AG20443 (cell line): ENCODE results near the gene TJP3.

Source experiments
- DNase-seq: peaks from one replicate; pipeline ENCODE4 v3.0.0; 2012; ENCODE audit warnings: low spot score, mixed read lengths

TJP3 gene

DNA sequence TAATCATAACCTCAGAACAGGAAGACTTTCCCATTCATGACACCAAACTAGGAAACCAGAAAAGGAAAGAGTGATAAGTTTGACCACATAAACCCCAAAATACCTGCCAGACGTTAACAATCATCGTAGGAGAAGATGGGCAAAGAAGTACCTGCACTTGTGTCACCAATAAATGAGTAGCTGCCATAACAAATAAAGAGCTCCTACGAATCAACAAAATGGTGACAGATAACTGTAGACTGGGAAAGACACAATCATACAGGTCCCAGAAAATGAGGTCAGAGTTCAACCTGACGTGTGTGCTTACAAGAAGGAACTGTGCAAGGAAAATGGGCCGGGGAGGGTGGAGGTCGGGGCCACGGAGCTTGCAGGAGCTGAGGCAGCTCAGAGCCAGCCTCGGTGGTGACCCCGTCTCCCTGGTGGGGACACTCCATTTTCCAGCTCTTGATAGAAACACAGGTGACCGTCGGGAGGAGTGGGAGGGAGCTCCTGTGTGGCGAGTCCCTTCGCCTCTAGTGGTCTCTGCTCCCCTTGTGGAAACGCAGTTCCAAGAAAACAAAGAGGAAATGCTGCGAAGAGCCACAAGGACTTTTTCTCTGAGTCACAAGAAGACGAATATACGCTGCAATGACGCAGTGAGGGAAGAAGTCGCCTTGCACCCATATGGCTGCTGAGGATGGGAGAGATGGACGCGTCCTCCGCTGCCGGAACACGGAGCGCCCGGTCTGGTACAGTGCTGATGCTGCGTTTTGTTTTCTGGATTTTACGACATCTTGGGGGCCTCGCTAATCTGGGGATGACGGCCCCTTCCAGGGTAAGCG, 17.4 kb upstream of the TJP3 start:
- no peak for DNase-seq

DNA sequence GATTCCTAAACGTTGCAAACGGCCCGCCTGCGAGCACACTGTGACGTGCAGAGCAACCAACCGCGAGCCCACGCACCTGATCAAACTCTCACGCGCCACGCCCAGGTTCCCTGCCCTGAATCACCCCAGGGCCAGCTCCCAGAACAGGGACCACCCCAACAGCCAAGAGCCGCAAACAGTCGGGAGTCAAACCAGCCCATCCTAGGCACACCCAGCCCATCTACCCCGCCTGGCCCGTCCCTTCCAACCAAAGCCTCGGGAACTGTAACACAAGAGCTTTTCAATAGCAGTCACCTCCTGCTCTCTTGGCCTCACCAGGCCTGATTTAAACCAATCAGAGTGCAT, 16.8 kb upstream of the TJP3 start:
- DNase-seq: no peak

- DNase-seq: no peak
Measured at GRCh38 chr19:3691726-3692125, 16.5 kb upstream of the TJP3 start.

- peak; percentile 46 for DNase-seq
Measured at GRCh38 chr19:3692141-3693024, 15.8 kb upstream of the TJP3 start.

DNA sequence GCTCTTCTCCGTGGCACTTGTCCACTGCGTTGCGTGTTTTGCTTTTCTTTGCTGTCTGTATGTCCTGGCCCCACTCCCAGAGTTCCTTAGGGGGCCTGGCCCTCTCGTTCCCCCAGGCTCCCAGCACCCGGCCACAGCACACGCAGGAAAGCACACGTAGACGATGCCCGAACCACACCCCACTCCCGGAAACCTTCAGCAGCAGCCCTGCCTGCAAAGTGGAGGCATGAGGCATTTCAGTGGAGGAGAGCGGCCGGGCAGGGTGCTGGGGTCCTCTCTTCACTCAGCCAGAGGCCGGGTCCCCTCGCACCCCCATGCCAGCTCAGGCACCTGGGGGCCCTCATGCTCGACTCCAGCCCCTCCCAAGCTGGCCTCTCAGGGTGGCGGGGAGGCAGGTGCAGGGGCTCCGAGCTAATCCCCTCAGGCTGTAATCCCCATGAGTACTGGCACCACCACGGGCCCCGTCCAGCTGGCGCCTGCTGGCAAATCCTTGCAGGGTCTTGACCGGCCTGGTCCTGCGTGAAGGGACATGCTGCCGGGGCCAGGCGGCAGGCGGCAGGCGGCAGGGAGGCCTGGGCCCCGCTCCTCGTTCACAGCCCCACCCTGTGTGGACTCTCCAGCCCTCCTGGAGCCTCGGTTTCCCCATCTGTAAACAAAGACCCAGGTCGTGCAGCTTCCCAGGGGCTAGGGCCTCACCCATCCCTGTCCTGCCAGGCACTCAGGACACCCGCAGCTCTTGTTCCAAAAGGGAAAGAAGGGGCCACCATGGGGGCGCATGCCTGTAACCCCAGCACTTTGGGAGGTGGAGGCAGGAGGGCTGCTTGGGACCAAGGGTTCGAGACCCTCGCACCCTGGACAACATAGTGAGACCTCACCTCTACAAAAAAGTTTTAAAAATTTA, 14.9 kb upstream of the TJP3 start:
- DNase-seq: no peak

GRCh38 chr19:3694361-3695123, 13.6 kb upstream of the TJP3 start:
- no peak for DNase-seq

GRCh38 chr19:3695124-3695733, 13.0 kb upstream of the TJP3 start:
- no peak for DNase-seq

DNA sequence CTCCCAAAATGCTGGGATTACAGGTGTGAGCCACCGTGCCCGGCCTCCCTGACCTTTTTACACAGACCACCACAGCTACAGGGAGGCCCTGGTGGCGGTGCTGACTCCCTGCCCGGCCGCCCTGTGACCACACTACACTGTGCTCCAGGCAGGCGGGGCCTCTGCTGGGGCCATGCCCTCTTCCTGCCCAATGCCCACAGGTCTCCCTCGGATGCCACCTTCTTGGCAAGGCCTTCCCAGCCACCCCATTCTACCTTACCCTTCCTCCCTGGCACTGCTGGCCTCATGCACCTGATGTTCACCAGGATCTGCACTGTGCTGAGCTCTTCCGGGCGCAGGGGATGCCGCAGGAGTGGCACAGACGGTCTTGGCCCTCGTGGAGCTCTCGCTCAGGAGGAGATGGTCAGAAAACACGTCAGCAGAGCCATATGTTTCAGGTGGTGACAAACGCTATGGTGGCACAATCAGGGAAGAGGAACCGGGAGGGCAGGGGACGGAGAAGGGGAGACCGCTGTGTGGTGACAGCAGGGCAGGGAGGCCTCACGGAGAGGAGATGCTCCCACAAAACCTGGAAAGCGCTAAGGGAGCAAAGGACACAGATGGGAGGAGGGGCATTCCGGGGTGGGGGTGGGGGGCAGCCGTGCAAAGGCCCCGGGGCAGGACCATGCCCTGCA, 12.1 kb upstream of the TJP3 start:
- DNase-seq: no peak

- no peak for DNase-seq
Measured at GRCh38 chr19:3696660-3696995, 11.6 kb upstream of the TJP3 start.

GRCh38 chr19:3697094-3697493, 11.1 kb upstream of the TJP3 start:
- no peak for DNase-seq

- no peak for DNase-seq
Measured at GRCh38 chr19:3697671-3698385, 10.4 kb upstream of the TJP3 start.

GRCh38 chr19:3698386-3698950, 9.7 kb upstream of the TJP3 start:
- no peak for DNase-seq

- DNase-seq: peak; percentile 89
Measured at GRCh38 chr19:3698974-3699740, 9.0 kb upstream of the TJP3 start.

DNA sequence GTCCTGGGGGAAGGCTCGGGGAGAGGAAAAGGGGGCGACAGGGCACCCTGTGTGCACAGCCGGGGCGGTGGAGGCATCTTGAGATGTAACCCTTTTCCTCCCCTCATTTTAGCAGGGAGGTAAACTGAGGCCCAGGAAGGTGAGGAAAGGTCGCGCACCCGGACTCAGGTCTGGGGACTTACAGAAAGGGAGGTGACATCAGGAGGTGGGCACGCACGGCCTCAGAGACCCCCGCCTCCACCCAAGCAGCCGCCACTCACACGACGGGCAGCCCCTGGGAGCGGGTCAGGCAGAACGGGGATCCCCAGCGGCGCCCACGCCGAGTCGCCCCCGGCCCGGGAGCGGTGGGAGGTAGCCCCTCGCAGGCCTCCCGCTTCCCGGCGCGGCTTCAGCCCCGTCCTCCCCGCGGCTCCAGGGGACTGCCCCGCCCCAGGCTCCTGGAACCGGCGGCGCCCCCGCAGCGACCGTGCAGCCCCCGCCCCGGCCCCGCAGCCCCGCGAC, 8.4 kb upstream of the TJP3 start:
- no peak for DNase-seq

- DNase-seq: peak; percentile 98
Measured at GRCh38 chr19:3700242-3701032, 7.7 kb upstream of the TJP3 start, which contains the start of gene PIP5K1C. TSS of gene PIP5K1C (minus strand) at chr19:3700468. CDS start at chr19:3700390, 78 bp downstream.

GRCh38 chr19:3701200-3701599, 7.0 kb upstream of the TJP3 start:
- DNase-seq: no peak

GRCh38 chr19:3707868-3708206, 347 bp upstream of the TJP3 start:
- no peak for DNase-seq
